ENCODE data around the gene UBE2A.
A peak's percentile ranks its signal among the peaks of the same experiment; 100 is the strongest.

UBE2A gene

DNA sequence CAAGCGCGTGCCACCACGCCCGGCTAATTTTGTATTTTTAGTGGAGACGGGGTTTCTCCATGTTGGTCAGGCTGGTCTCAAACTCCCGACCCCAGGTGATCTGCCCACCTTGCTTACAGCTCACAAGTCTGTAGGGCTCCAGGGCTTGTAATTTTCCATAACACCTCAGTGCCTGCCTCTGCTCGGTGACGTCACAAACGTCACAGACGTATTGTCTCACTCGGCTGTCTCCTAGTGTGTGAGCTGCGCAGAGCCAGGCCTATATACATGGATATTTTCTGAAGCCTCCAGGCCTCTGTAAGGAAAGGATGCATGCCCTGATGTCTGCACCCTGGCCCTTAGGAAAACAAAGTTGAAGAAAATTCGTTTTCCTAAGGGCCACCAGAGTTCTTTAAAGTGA, 40.4 kb downstream of the UBE2A start:
- DNase-seq: no peak

GRCh38 chrX:119617517-119618164, 43.3 kb downstream of the UBE2A start:
- no peak for DNase-seq

- no peak for DNase-seq
These were observed 44.1 kb downstream of the UBE2A start for GRCh38 chrX:119618439-119618838.

- peak; percentile 84 for DNase-seq
These were observed 48.2 kb downstream of the UBE2A start for GRCh38 chrX:119622356-119623232.

DNA sequence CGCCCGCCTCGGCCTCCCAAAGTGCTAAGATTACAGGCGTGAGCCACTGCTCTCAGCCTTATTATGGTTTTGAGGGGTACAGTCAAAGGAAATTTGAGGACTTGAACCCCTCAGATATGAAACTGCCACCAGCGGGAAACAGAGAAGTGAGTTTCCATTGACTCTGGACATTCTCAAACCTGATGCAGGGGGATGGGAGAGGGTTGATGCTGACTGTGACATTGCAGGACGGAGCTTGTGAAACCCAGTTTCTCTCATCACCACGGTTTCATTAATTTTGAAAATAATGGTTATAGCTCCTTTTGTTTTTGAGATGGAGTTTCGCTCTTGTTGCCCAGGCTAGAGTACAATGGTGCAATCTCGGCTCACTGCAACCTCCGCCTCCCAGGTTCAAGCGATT, 50.1 kb downstream of the UBE2A start:
- DNase-seq: no peak

GRCh38 chrX:119624951-119625668, 50.7 kb downstream of the UBE2A start:
- DNase-seq: no peak

DNA sequence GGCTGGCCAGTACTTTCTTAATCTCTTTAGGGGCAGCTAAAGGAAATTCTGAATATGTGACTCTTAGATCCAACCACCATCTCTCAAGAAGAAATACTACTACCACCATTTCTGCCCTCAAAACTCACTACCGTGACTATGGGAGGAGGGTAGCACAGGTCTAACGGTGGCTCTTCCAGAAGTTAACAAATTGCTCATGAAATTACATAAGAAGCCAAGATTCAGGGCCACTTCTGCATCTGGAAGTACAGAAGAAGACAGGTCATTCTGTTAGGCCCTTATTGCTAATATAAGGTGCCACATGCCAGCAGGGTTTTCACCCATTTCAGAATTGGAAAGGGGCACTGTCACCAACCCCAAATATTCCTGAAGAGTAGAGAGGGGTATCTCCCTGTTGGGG, 51.5 kb downstream of the UBE2A start:
- DNase-seq: no peak

All from fibroblast of upper back skin (primary cell).